Common myeloid progenitor, CD34-positive (primary cell): Measurements from ENCODE around the gene ATP11C.
"Not testable (repeated sequence)": the region's sequence is repeated elsewhere in the genome, so short reads cannot be mapped to it uniquely, and the experiment has no call there.

Experiments
- CTCF ChIA-PET: fragments of 350-600 bp; sonication (Branson Sonifier 250); formaldehyde crosslinking; loops from one replicate; lab custom pipeline; 2021; ENCODE audit warnings: antibody characterized with exemption; lab: Charles Lee
- POLR2A ChIA-PET: fragments of 350-600 bp; sonication (Branson Sonifier 250); formaldehyde crosslinking; loops from one replicate; lab custom pipeline; 2021; ENCODE audit warnings: antibody characterized with exemption; lab: Charles Lee
- DNase-seq, 3 donors: peaks; one replicate each; pipeline versions ENCODE4 v3.0.0 to v3.0.0-alpha.2; 2013
- H3K27ac ChIP-seq, 2 experiments: 1 replicate in 1 of 2; 2 replicates in 1 of 2; pipeline ENCODE4 v1.7.0; 2013; ENCODE audit warnings: inconsistent platforms in 2 of 2, low read length in 2 of 2, mild to moderate bottlenecking in 2 of 2, low read depth in 1 of 2, moderate library complexity in 1 of 2; ENCODE audit not compliant: severe bottlenecking in 2 of 2, insufficient read depth in 1 of 2, poor library complexity in 1 of 2
- H3K27me3 ChIP-seq, 5 experiments: replicated peaks in 2 of 5; 1 replicate in 3 of 5; 2 replicates in 2 of 5; pipeline versions ENCODE4 v1.6.1 to v1.7.0; 2013; ENCODE audit warnings: low read length in 4 of 5, mild to moderate bottlenecking in 2 of 5, moderate library complexity in 2 of 5, inconsistent platforms in 1 of 5; ENCODE audit not compliant: insufficient read depth in 5 of 5, control insufficient read depth in 4 of 5
- H3K36me3 ChIP-seq, 4 experiments: 1 replicate in 2 of 4; 2 replicates in 2 of 4; pipeline versions ENCODE4 v1.6.1 to v1.7.0; 2013; ENCODE audit warnings: low read length in 3 of 4, control low read depth in 1 of 4, mild to moderate bottlenecking in 1 of 4; ENCODE audit not compliant: control insufficient read depth in 4 of 4, insufficient read depth in 4 of 4
- H3K4me1 ChIP-seq, 4 experiments: 1 replicate in 3 of 4; 2 replicates in 1 of 4; pipeline versions ENCODE4 v1.6.1 to v1.7.1; 2013; ENCODE audit warnings: low read length in 3 of 4, mild to moderate bottlenecking in 3 of 4, control low read depth in 1 of 4, inconsistent platforms in 1 of 4, moderate library complexity in 1 of 4; ENCODE audit not compliant: control insufficient read depth in 4 of 4, insufficient read depth in 4 of 4; ENCODE audit errors: control extremely low read depth in 1 of 4
- H3K4me3 ChIP-seq, 7 experiments: 1 replicate in 4 of 7; 2 replicates in 3 of 7; pipeline versions ENCODE4 v1.5.1 to v1.7.0; 2013; ENCODE audit warnings: mild to moderate bottlenecking in 7 of 7, low read length in 6 of 7, moderate library complexity in 6 of 7, inconsistent platforms in 2 of 7, low read depth in 2 of 7, control low read depth in 1 of 7; ENCODE audit not compliant: insufficient read depth in 4 of 7, control insufficient read depth in 1 of 7; ENCODE audit errors: extremely low read depth in 1 of 7
- H3K9me3 ChIP-seq, 5 experiments: 1 replicate in 4 of 5; 2 replicates in 1 of 5; pipeline versions ENCODE4 v1.6.1 to v1.7.1; 2013; ENCODE audit warnings: low read length in 4 of 5, mild to moderate bottlenecking in 2 of 5, inconsistent platforms in 1 of 5, low read depth in 1 of 5, moderate library complexity in 1 of 5; ENCODE audit not compliant: control insufficient read depth in 4 of 5, insufficient read depth in 2 of 5; ENCODE audit errors: control extremely low read depth in 1 of 5
- WGBS: methylation state at CpG from one replicate; pipeline ENCODE4 v1.1.5; 2013; ENCODE audit not compliant: insufficient coverage; 5-methylcytosine and 5-hydroxymethylcytosine counted together

ATP11C gene

DNA sequence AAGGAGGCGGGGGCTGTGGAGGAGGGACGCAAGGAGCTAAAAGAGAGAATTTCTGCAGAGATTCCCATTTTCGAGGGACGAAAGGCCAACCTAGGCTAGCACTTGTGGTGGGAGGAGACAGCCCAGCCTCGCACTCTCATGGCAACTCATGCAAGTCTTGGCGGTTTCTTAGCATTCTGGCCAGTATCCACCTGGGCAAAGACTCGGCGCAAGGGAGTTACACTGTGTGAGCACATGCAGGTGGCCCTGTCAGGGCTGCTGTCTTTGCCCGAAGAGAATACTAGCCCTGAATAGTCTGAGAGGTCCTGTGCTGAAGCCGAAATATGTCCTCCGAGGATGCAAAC, 240.4 kb downstream of the ATP11C start:
- Histone ChIP-seq H3K9me3 (no peaks in the 10 kb centered on the region), H3K4me1 (peaks cover 0 to 9% (median 6%) of the 10 kb centered on the region in 4 experiments), H3K4me3 (peak overlapping the region in 5 of 7 experiments; percentile 25 to 72 (median 42)), H3K27ac (no peak overlapping the region), H3K36me3 (no peaks in the 10 kb centered on the region), H3K27me3 (peaks cover 4 to 32% (median 8%) of the 10 kb centered on the region in 5 experiments)
- ChIA-PET POLR2A (no interaction called here), CTCF (no interaction called here)
- WGBS: 49% methylated on average over 10 of the region's 11 CpGs
- DNase-seq: peak in 2 of 3 donors; percentile 3 to 8

GRCh38 chrX:139691843-139692505, 240.9 kb downstream of the ATP11C start:
- ChIA-PET CTCF (no interaction called here), POLR2A (no interaction called here)
- Histone ChIP-seq H3K9me3 (no peaks in the 10 kb centered on the region), H3K27me3 (peaks cover 4 to 32% (median 8%) of the 10 kb centered on the region in 5 experiments), H3K27ac (no peak overlapping the region), H3K4me3 (peak overlapping the region in 5 of 7 experiments; percentile 19 to 72 (median 42)), H3K36me3 (no peaks in the 10 kb centered on the region), H3K4me1 (peaks cover 0 to 9% (median 6%) of the 10 kb centered on the region in 4 experiments)
- peak in 2 of 3 donors; percentile 3 to 22 for DNase-seq
- 34% methylated on average over 36 of the region's 52 CpGs for WGBS

DNA sequence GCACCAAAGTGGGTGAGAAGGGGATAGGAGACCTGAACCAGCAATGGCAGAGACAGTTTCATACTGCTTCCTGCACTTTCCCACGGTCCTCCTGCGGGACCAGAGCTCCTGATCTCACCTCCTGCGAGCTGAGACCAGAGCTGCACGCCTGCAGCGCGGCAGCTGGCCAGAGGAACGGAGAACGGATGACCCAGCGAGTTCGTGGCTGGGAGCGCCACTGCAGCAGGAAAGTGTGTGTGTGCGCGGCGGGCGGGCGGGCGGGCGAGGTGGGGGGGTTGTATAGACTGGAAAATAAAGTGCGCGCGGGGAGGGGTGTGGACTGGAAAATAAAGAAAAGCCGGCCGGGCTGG, 241.4 kb downstream of the ATP11C start:
- Histone ChIP-seq H3K27me3 (peaks cover 4 to 32% (median 8%) of the 10 kb centered on the region in 5 experiments), H3K4me1 (peaks cover 0 to 9% (median 6%) of the 10 kb centered on the region in 4 experiments), H3K4me3 (peak overlapping the region in 5 of 7 experiments; percentile 19 to 72 (median 48)), H3K9me3 (no peaks in the 10 kb centered on the region), H3K36me3 (no peaks in the 10 kb centered on the region), H3K27ac (no peak overlapping the region)
- WGBS: 26% methylated on average over 12 of the region's 23 CpGs
- peak in 2 of 3 donors; percentile 4 to 24 for DNase-seq
- POLR2A ChIA-PET: no interaction called here
- CTCF ChIA-PET: no interaction called here

- H3K36me3 ChIP-seq, H3K4me3 ChIP-seq, CTCF ChIA-PET, H3K9me3 ChIP-seq, H3K4me1 ChIP-seq, H3K27me3 ChIP-seq, POLR2A ChIA-PET, DNase-seq, H3K27ac ChIP-seq: not testable (repeated sequence)
- WGBS: 93% methylated on average over 3 of the region's 7 CpGs
Measured at GRCh38 chrX:139685175-139685574, 247.7 kb downstream of the ATP11C start.

DNA sequence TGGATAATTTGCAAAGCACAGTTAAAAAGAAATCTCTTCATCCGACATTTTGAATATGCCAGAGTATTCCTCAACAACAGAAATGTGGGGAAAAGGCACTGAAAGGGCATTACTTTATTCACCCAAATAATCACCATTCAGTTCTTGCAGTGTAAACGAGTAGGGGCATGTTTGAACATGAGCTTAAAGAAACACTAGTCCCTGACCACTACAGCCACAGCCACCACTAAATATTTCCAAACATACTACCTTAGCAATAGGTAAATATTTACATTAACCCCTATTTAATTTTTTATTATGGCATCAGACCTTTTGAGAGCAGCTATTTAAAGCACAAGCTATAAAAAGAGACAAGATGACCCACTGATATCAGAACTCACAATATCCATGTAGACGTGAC, 252.5 kb downstream of the ATP11C start:
- WGBS: 40% methylated on average over 1 of the region's 3 CpGs
- H3K27ac ChIP-seq: no peak overlapping the region
- no peaks in the 10 kb centered on the region for H3K27me3 ChIP-seq
- no peaks in the 10 kb centered on the region for H3K4me1 ChIP-seq
- no peak for DNase-seq
- peaks cover 0 to 1% (median 0%) of the 10 kb centered on the region in 5 experiments for H3K9me3 ChIP-seq
- no peak overlapping the region for H3K4me3 ChIP-seq
- CTCF ChIA-PET: no interaction called here
- no peaks in the 10 kb centered on the region for H3K36me3 ChIP-seq
- POLR2A ChIA-PET: interaction anchor here (1.0 kb wide), 1 partner anchor 8 kb away, joined by 3 read pairs; no protein-coding TSS in a partner anchor
